ENCODE data around the gene DOHH.

GRCh38 chr19:3450796-3451411 lies 49.6 kb downstream of the DOHH start:
- TF ChIP-seq, protein P1, sequence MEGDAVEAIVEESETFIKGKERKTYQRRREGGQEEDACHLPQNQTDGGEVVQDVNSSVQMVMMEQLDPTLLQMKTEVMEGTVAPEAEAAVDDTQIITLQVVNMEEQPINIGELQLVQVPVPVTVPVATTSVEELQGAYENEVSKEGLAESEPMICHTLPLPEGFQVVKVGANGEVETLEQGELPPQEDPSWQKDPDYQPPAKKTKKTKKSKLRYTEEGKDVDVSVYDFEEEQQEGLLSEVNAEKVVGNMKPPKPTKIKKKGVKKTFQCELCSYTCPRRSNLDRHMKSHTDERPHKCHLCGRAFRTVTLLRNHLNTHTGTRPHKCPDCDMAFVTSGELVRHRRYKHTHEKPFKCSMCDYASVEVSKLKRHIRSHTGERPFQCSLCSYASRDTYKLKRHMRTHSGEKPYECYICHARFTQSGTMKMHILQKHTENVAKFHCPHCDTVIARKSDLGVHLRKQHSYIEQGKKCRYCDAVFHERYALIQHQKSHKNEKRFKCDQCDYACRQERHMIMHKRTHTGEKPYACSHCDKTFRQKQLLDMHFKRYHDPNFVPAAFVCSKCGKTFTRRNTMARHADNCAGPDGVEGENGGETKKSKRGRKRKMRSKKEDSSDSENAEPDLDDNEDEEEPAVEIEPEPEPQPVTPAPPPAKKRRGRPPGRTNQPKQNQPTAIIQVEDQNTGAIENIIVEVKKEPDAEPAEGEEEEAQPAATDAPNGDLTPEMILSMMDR (conservative IDR thresholded peaks at IDR 0.05): no peak
- no peak for TF ChIP-seq ZFX (IDR thresholded peaks at IDR 0.05)

Data from C4-2B (cell line).